OCI-LY7 (cell line): ENCODE results near the gene RASGRP2.

Experiments
- EZH2phosphoT487 ChIP-seq: fragments of 200-600 bp; sonication (generic); IDR thresholded peaks from 2 replicates; pipeline ENCODE4 v1.6.1; 2018; ENCODE audit warnings: low read depth, borderline replicate concordance, mild to moderate bottlenecking, mixed run types, antibody characterized with exemption, low read length, moderate library complexity, mixed read lengths
- TF ChIP-seq, protein P1 (sequence below): fragments of 200-600 bp; sonication (generic); conservative IDR thresholded peaks from 2 replicates; pipeline ENCODE4 v1.5.1; 2014; ENCODE audit warnings: mild to moderate bottlenecking, antibody characterized with exemption, low read length, moderate library complexity, mixed read lengths

GRCh38 chr11:64718084-64718779, 25.7 kb downstream of the RASGRP2 start:
- TF ChIP-seq, protein P1, sequence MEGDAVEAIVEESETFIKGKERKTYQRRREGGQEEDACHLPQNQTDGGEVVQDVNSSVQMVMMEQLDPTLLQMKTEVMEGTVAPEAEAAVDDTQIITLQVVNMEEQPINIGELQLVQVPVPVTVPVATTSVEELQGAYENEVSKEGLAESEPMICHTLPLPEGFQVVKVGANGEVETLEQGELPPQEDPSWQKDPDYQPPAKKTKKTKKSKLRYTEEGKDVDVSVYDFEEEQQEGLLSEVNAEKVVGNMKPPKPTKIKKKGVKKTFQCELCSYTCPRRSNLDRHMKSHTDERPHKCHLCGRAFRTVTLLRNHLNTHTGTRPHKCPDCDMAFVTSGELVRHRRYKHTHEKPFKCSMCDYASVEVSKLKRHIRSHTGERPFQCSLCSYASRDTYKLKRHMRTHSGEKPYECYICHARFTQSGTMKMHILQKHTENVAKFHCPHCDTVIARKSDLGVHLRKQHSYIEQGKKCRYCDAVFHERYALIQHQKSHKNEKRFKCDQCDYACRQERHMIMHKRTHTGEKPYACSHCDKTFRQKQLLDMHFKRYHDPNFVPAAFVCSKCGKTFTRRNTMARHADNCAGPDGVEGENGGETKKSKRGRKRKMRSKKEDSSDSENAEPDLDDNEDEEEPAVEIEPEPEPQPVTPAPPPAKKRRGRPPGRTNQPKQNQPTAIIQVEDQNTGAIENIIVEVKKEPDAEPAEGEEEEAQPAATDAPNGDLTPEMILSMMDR: no peak
- TF ChIP-seq EZH2phosphoT487: no peak
